Measurements from ENCODE around the gene SNRPD2.

The SNRPD2 gene

GRCh38 chr19:45705115-45705514 is 13.4 kb upstream of the SNRPD2 start:
- Histone ChIP-seq H3K4me1 (ENCODE audit: low read length) (peaks cover 6% of the 10 kb centered on the region; the same call in 1 of the 2 replicates), H3K4me2 (ENCODE audit: low read depth, low read length) (no peak overlapping the region), H4K20me1 (ENCODE audit: insufficient read depth, low read length) (no peaks in the 10 kb centered on the region), H3K79me2 (ENCODE audit: low read length) (peaks cover 5% of the 10 kb centered on the region; the same call in 1 of the 2 replicates), H3K9ac (ENCODE audit: low read length) (no peak overlapping the region), H3F3A (ENCODE audit: insufficient read depth, low read length) (peaks cover 48% of the 10 kb centered on the region), H3K36me3 (replicated peaks; ENCODE audit: insufficient read depth, low read length) (no peaks in the 10 kb centered on the region), H2AFZ (ENCODE audit: low read length) (no peak overlapping the region), H3K9me2 (replicated peaks; ENCODE audit: insufficient read depth, low read length) (no peaks in the 10 kb centered on the region), H3K4me3 (ENCODE audit: low read length) (no peak overlapping the region), H3K27me3 (replicated peaks; ENCODE audit: insufficient read depth, low read length) (no peaks in the 10 kb centered on the region), H3K27ac (ENCODE audit: low read length) (peak overlapping the region; percentile 2; the same call in 1 of the 2 replicates), H3K9me3 (replicated peaks; ENCODE audit: insufficient read depth, low read length) (no peaks in the 10 kb centered on the region)
- TF ChIP-seq, protein P1, sequence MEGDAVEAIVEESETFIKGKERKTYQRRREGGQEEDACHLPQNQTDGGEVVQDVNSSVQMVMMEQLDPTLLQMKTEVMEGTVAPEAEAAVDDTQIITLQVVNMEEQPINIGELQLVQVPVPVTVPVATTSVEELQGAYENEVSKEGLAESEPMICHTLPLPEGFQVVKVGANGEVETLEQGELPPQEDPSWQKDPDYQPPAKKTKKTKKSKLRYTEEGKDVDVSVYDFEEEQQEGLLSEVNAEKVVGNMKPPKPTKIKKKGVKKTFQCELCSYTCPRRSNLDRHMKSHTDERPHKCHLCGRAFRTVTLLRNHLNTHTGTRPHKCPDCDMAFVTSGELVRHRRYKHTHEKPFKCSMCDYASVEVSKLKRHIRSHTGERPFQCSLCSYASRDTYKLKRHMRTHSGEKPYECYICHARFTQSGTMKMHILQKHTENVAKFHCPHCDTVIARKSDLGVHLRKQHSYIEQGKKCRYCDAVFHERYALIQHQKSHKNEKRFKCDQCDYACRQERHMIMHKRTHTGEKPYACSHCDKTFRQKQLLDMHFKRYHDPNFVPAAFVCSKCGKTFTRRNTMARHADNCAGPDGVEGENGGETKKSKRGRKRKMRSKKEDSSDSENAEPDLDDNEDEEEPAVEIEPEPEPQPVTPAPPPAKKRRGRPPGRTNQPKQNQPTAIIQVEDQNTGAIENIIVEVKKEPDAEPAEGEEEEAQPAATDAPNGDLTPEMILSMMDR (IDR thresholded peaks at IDR 0.05; ENCODE audit: low read length): no peak
- TF ChIP-seq EZH2phosphoT487 (IDR thresholded peaks at IDR 0.05; ENCODE audit: low read length) (no peak), EZH2 (optimal IDR thresholded peaks at IDR 0.05; ENCODE audit: low read depth, low read length) (no peak)
- peak; percentile 15 for DNase-seq

- Histone ChIP-seq H2AFZ (ENCODE audit: low read length) (no peak overlapping the region), H3K9me3 (replicated peaks; ENCODE audit: insufficient read depth, low read length) (no peaks in the 10 kb centered on the region), H4K20me1 (ENCODE audit: insufficient read depth, low read length) (no peaks in the 10 kb centered on the region), H3K9me2 (replicated peaks; ENCODE audit: insufficient read depth, low read length) (no peaks in the 10 kb centered on the region), H3K4me3 (ENCODE audit: low read length) (no peak overlapping the region), H3K27me3 (replicated peaks; ENCODE audit: insufficient read depth, low read length) (no peaks in the 10 kb centered on the region), H3K4me2 (ENCODE audit: low read depth, low read length) (no peak overlapping the region), H3K36me3 (replicated peaks; ENCODE audit: insufficient read depth, low read length) (no peaks in the 10 kb centered on the region), H3K79me2 (ENCODE audit: low read length) (no peaks in the 10 kb centered on the region), H3K27ac (ENCODE audit: low read length) (no peak overlapping the region), H3K9ac (ENCODE audit: low read length) (no peak overlapping the region), H3F3A (ENCODE audit: insufficient read depth, low read length) (peaks cover 29% of the 10 kb centered on the region), H3K4me1 (ENCODE audit: low read length) (peaks cover 5% of the 10 kb centered on the region; the same call in 1 of the 2 replicates)
- TF ChIP-seq EZH2 (optimal IDR thresholded peaks at IDR 0.05; ENCODE audit: low read depth, low read length): no peak
- TF ChIP-seq EZH2phosphoT487 (IDR thresholded peaks at IDR 0.05; ENCODE audit: low read length): no peak
- TF ChIP-seq, protein P1 (IDR thresholded peaks at IDR 0.05; ENCODE audit: low read length): no peak
- no peak for DNase-seq
Observed at GRCh38 chr19:45701676-45702075, 9.9 kb upstream of the SNRPD2 start.

DNA sequence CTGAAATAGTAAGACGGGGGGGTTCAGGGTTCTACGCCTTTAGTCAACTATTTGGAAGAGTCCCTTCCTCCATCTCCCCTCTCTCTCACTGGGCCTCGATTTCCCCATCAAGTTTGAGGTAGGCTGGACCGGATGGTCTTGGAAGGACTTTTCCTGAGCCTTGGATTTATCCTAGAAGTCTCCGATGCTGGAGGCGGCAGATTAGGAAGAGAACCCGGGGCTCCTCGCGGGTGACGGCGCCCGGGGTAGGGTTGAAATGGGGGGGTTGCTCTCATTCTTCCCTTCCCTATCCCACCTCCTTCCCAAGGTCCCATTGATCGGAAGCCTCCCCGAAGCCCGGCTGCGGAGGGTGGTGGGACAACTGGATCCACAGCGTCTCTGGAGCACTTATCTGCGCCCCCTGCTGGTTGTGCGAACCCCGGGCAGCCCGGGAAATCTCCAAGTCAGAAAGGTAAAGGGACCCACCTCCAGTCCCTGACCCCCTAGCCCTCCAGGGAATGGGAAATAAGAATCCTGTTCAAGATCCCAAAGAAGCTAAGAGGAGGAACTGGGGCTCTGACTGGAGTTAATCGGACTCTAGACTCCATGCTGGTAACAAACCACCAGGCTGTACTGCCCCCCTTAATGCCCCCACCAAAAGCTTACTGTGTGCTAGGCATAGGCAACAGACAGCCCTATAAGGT is 1.5 kb upstream of the SNRPD2 start:
- peak overlapping the region; percentile 57 for H3K4me2 ChIP-seq (ENCODE audit: low read depth, low read length)
- H3K79me2 ChIP-seq (ENCODE audit: low read length): peaks cover 39% of the 10 kb centered on the region
- DNase-seq: peak; percentile 75
- H3K9me2 ChIP-seq (replicated peaks; ENCODE audit: insufficient read depth, low read length): no peaks in the 10 kb centered on the region
- H3K9ac ChIP-seq (ENCODE audit: low read length): peak overlapping the region; percentile 91
- H3K36me3 ChIP-seq (replicated peaks; ENCODE audit: insufficient read depth, low read length): 0 out of 2 replicates have a peak, but pooled peaks cover 3% of the 10 kb centered on the region
- no peaks in the 10 kb centered on the region for H3K27me3 ChIP-seq (replicated peaks; ENCODE audit: insufficient read depth, low read length)
- TF ChIP-seq EZH2phosphoT487 (IDR thresholded peaks at IDR 0.05; ENCODE audit: low read length): no peak
- TF ChIP-seq, protein P1 (IDR thresholded peaks at IDR 0.05; ENCODE audit: low read length): peak; percentile 96
- H3F3A ChIP-seq (ENCODE audit: insufficient read depth, low read length): no peaks in the 10 kb centered on the region
- peak overlapping the region; percentile 85 for H3K4me3 ChIP-seq (ENCODE audit: low read length)
- H3K9me3 ChIP-seq (replicated peaks; ENCODE audit: insufficient read depth, low read length): no peaks in the 10 kb centered on the region
- H4K20me1 ChIP-seq (ENCODE audit: insufficient read depth, low read length): no peaks in the 10 kb centered on the region
- H3K4me1 ChIP-seq (ENCODE audit: low read length): 0 out of 2 replicates have a peak, but pooled peaks cover 10% of the 10 kb centered on the region
- peak overlapping the region; percentile 88 for H3K27ac ChIP-seq (ENCODE audit: low read length)
- peak overlapping the region; percentile 48 for H2AFZ ChIP-seq (ENCODE audit: low read length)

Measured in MM.1S (cell line).